Mucosa of descending colon (tissue), 3 donors: ENCODE measurements around the gene EIF2B4. TPM values are rescaled to one million over a fixed set of nuclear protein-coding genes. Genes with fewer than 3 reads are reported as not detected.

Experiments used
- ATAC-seq: fragments of 200-7000 bp; cut with Tn5 transposase; one replicate; pipeline ENCODE4 v1.9.1; 2020; ENCODE audit warnings: mild to moderate bottlenecking, moderate library complexity
- DNase-seq, 3 donors: peaks; one replicate each; pipeline ENCODE4 v3.0.0-alpha.2; 2020
- H3K36me3 ChIP-seq: fragments of 200-600 bp; one replicate; pipeline ENCODE4 v1.8.0; 2021; ENCODE audit warnings: low read depth, mild to moderate bottlenecking
- H3K4me1 ChIP-seq: fragments of 200-600 bp; one replicate; pipeline ENCODE4 v1.8.0; 2021; ENCODE audit warnings: low read depth, mild to moderate bottlenecking
- H3K4me3 ChIP-seq: fragments of 200-600 bp; one replicate; pipeline ENCODE4 v1.8.0; 2021; ENCODE audit warnings: mild to moderate bottlenecking
- H3K9me3 ChIP-seq: fragments of 200-600 bp; one replicate; pipeline ENCODE4 v1.8.0; 2021; ENCODE audit warnings: mild to moderate bottlenecking
- CTCF ChIP-seq: fragments of 200-600 bp; IDR thresholded peaks from one replicate; pipeline ENCODE4 v1.8.0; 2022; ENCODE audit warnings: antibody characterized with exemption, mild to moderate bottlenecking
- intact Hi-C, 2 donors: fragments of 100-400 bp; cut with DNase I in 1 of 2; cut with micrococcal nuclease in 1 of 2; formaldehyde crosslinking; loops; one replicate each; pipeline versions ENCODE4 v1.11.0 to v1.11.1; 2022; cut with DNase I, micrococcal nuclease
- total RNA-seq, 3 donors: library from RNA; stranded (reverse); fragmentation: NEBNext Ultra II Directional in 2 of 3; extraction: Animal tissue kit (Norgen Biotek cat#: 25700) in 2 of 3; gene quantifications; one replicate each; pipeline versions ENCODE4 v1.2.1 to v1.2.4, GENCODE V29; 2021 to 2023
- donor health status: DM: no; HTN: no; CAD: no; lungs with moderate emphysema.
- donor health status: DM: no; HTN: no; CAD: no.
- donor health status: DM: no; HTN: yes; CAD: no.

EIF2B4 gene
- total RNA-seq, 3 donors from 2014 or later, result 31.4 to 59.9 (median 34.0) TPM

DNA sequence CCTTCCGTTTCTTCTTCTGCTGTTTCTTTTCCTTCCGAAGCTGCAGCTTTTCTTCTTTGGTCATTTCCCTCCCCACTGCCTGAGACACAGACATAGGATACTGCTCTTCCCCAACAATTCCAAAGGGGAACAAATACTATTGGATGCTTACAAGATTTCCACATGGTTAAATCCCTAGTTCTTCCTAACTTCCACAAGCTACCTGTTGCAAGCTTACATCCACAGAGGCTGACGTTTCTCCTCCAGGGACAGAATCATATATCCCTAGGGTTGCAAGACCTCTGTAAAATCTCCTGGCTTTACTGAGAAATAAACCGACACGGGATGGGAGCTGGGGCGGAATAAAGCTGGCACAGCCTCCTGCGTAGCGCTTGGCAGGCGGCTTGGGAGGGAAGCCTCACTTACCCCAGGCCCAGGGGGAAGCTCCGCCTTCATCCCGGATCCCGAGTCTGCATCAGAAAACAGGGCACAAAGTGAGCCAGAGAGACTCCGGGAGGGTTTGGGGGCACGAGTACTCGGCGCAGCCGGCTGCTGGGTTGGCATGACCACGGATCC, 590 bp downstream of the EIF2B4 start:
- Histone ChIP-seq H3K9me3 (no peaks in the 10 kb centered on the region), H3K4me3 (peak overlapping the region; percentile 97), H3K4me1 (peaks cover 24% of the 10 kb centered on the region), H3K36me3 (peaks cover 17% of the 10 kb centered on the region)
- ATAC-seq (peak; percentile 40), DNase-seq (peak in 1 of 3 donors; percentile 65)
- intact Hi-C loops, result no loop called here
- TF ChIP-seq CTCF, result no peak

- intact Hi-C loops, result no loop called here
- H3K4me1 ChIP-seq, result peaks cover 3% of the 10 kb centered on the region
- ATAC-seq (no peak), DNase-seq (no peak)
- no peaks in the 10 kb centered on the region for H3K9me3 ChIP-seq
- peaks cover 10% of the 10 kb centered on the region for H3K36me3 ChIP-seq
- no peak for TF ChIP-seq CTCF
- no peak overlapping the region for H3K4me3 ChIP-seq
Observed at GRCh38 chr2:27363933-27364332, 6.2 kb downstream of the EIF2B4 start.

- TF ChIP-seq CTCF, result no peak
- intact Hi-C loops, result no loop called here
- DNase-seq (no peak), ATAC-seq (no peak)
- Histone ChIP-seq H3K4me3 (no peak overlapping the region), H3K36me3 (peaks cover 10% of the 10 kb centered on the region), H3K9me3 (no peaks in the 10 kb centered on the region), H3K4me1 (peaks cover 6% of the 10 kb centered on the region)
Observed at GRCh38 chr2:27362678-27363420, 7.3 kb downstream of the EIF2B4 start.

DNA sequence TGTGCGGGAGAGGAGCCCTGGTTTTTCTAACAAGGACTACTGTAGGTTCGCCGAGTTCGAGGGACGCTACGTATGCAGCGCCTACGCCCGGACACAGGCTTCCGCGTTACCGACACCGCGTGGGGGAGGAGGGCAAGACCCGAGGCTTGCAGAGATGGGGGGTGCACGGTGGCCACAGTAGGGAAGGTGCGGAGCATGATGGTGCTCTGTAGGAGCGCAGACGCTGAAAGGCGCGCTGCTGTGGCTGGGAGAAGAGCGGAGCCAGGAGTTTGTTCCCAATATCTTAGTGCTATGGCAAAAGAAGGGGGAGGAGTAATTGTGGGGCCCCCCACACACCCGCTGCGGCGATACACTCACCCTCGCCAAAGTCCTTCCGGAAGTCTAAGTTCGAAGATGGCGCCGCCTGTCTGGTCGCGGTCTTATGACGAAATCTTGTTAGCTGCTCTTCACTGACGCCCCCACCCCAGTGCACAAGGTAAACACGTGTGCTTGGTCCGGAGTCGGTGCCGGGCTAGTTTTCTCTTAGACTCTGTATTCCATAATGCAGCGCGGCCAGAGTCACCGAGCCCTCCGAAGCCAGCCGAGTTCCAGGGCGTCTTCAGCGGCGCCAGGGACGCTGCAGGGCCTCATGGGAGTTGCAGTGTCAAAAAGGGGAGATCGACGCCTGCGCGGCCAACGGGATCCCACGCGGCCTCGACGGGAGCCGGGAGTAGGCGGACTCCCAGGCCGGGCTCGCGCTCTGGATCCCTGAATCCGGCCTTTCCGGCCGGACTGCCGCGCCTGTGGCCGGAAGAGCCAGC, 13.6 kb downstream of the EIF2B4 start, which contains the start of gene GTF3C2:
GTF3C2 (minus strand) TSS at position 383 of the 800 bp plus-strand sequence. CDS start 13,210 bp downstream, outside the sequence.
- ATAC-seq, result peak; percentile 93
- peaks cover 41% of the 10 kb centered on the region for H3K4me1 ChIP-seq
- DNase-seq, result peak; percentile 95 to 98 (median 96)
- no peaks in the 10 kb centered on the region for H3K36me3 ChIP-seq
- peak within 1 kb of the TSS; percentile 49 for H3K4me3 ChIP-seq
- TF ChIP-seq CTCF, result no peak
- H3K9me3 ChIP-seq, result no peaks in the 10 kb centered on the region
- intact Hi-C loops, result no loop called here

- intact Hi-C loops, result no loop called here
- DNase-seq, result peak; percentile 74 to 83 (median 77)
- H3K4me1 ChIP-seq, result peaks cover 41% of the 10 kb centered on the region
Observed at GRCh38 chr2:27356056-27356381, 14.1 kb downstream of the EIF2B4 start.

More at GRCh38 chr2:27356056-27356381, 14.1 kb downstream of the EIF2B4 start:
- Histone ChIP-seq H3K4me3 (peak overlapping the region; percentile 49), H3K36me3 (no peaks in the 10 kb centered on the region), H3K9me3 (no peaks in the 10 kb centered on the region)
- no peak for TF ChIP-seq CTCF
- peak; percentile 61 for ATAC-seq
